Right renal pelvis (tissue), 4 donors: ENCODE measurements around the gene CHGA. TPM values are rescaled to one million over a fixed set of nuclear protein-coding genes. Genes with fewer than 3 reads are reported as not detected.

Experiments
- DNase-seq, 4 donors: peaks; one replicate each; pipeline ENCODE4 v3.0.0-alpha.2; 2013; ENCODE audit warnings: low read depth in 4 of 4, low spot score in 3 of 4, missing footprints in 1 of 4
- polyA plus RNA-seq, 4 donors: library from polyadenylated mRNA; unstranded; fragments of 120-200 nt; gene quantifications; one replicate each; pipeline ENCODE4 v1.2.1, GENCODE V29; 2013; ENCODE audit not compliant: insufficient read length in 4 of 4

Gene CHGA
- polyA plus RNA-seq, 4 donors, result 0.20 to 2.0 TPM; not detected in 2

- no peak for DNase-seq
Measured at GRCh38 chr14:92903359-92903758, 19.6 kb upstream of the CHGA start.

- DNase-seq, result no peak
Measured at GRCh38 chr14:92905667-92906066, 17.3 kb upstream of the CHGA start.

GRCh38 chr14:92906420-92906819, 16.5 kb upstream of the CHGA start:
- DNase-seq, result no peak

- no peak for DNase-seq
Measured at GRCh38 chr14:92906823-92907222, 16.1 kb upstream of the CHGA start.

GRCh38 chr14:92907316-92907911, 15.5 kb upstream of the CHGA start:
- DNase-seq, result no peak

- peak; percentile 25 to 31 (median 28) for DNase-seq
Measured at GRCh38 chr14:92914087-92914656, 8.8 kb upstream of the CHGA start.

- no peak for DNase-seq
Measured at GRCh38 chr14:92916201-92916600, 6.7 kb upstream of the CHGA start.

GRCh38 chr14:92917041-92917940, 5.7 kb upstream of the CHGA start:
- DNase-seq, result no peak

GRCh38 chr14:92917956-92918355, 5.0 kb upstream of the CHGA start:
- no peak for DNase-seq

- no peak for DNase-seq
Measured at GRCh38 chr14:92920001-92920400, 2.9 kb upstream of the CHGA start.

GRCh38 chr14:92922155-92922735, 705 bp upstream of the CHGA start:
- DNase-seq, result no peak

- DNase-seq, result no peak
Measured at GRCh38 chr14:92923744-92924103, 774 bp downstream of the CHGA start.

- DNase-seq, result no peak
Measured at GRCh38 chr14:92924247-92924646, 1.3 kb downstream of the CHGA start.

GRCh38 chr14:92925446-92925845, 2.5 kb downstream of the CHGA start:
- DNase-seq, result no peak

- DNase-seq, result no peak
Measured at GRCh38 chr14:92926180-92926845, 3.4 kb downstream of the CHGA start.

GRCh38 chr14:92926931-92927330, 4.0 kb downstream of the CHGA start:
- DNase-seq, result no peak

GRCh38 chr14:92927349-92928257, 4.7 kb downstream of the CHGA start:
- DNase-seq, result no peak

- no peak for DNase-seq
Measured at GRCh38 chr14:92928258-92928629, 5.3 kb downstream of the CHGA start.

- DNase-seq, result no peak
Measured at GRCh38 chr14:92928961-92929688, 6.2 kb downstream of the CHGA start.
